Neutrophil (primary cell): Measurements from ENCODE around the gene ATXN2.
A peak's percentile ranks its signal among the peaks of the same experiment; 100 is the strongest.

Experiments
- H3K27ac ChIP-seq: fragments of 200-600 bp; sonication (generic); 2 replicates; pipeline ENCODE4 v1.5.1; 2016; ENCODE audit warnings: mild to moderate bottlenecking, moderate library complexity
- H3K27me3 ChIP-seq: fragments of 200-600 bp; sonication (generic); 2 replicates; pipeline ENCODE4 v1.6.0; 2016; ENCODE audit warnings: mild to moderate bottlenecking
- H3K36me3 ChIP-seq: fragments of 200-600 bp; sonication (generic); 2 replicates; pipeline ENCODE4 v1.5.1; 2017
- H3K4me1 ChIP-seq, 2 experiments: fragments of 200-600 bp in 1 of 2; sonication (generic) in 1 of 2; 1 replicate in 1 of 2; 2 replicates in 1 of 2; pipeline versions ENCODE4 v1.5.1 to v1.6.1; 2013 to 2016; ENCODE audit warnings: low read depth in 1 of 2, low read length in 1 of 2, mild to moderate bottlenecking in 1 of 2, moderate library complexity in 1 of 2; ENCODE audit not compliant: control insufficient read depth in 1 of 2, insufficient read depth in 1 of 2
- H3K4me3 ChIP-seq, 2 experiments: fragments of 200-600 bp in 1 of 2; sonication (generic) in 1 of 2; 1 replicate in 1 of 2; 2 replicates in 1 of 2; pipeline ENCODE4 v1.5.1; 2013 to 2016; ENCODE audit warnings: low read depth in 1 of 2, low read length in 1 of 2, mild to moderate bottlenecking in 1 of 2, moderate library complexity in 1 of 2
- H3K9me3 ChIP-seq: fragments of 200-600 bp; sonication (generic); 2 replicates; pipeline ENCODE4 v1.5.1; 2016
- TF ChIP-seq, protein P1 (sequence below): fragments of 200-600 bp; sonication (generic); IDR thresholded peaks from 2 replicates; pipeline ENCODE4 v1.5.1; 2016; ENCODE audit warnings: antibody characterized with exemption

The ATXN2 gene

DNA sequence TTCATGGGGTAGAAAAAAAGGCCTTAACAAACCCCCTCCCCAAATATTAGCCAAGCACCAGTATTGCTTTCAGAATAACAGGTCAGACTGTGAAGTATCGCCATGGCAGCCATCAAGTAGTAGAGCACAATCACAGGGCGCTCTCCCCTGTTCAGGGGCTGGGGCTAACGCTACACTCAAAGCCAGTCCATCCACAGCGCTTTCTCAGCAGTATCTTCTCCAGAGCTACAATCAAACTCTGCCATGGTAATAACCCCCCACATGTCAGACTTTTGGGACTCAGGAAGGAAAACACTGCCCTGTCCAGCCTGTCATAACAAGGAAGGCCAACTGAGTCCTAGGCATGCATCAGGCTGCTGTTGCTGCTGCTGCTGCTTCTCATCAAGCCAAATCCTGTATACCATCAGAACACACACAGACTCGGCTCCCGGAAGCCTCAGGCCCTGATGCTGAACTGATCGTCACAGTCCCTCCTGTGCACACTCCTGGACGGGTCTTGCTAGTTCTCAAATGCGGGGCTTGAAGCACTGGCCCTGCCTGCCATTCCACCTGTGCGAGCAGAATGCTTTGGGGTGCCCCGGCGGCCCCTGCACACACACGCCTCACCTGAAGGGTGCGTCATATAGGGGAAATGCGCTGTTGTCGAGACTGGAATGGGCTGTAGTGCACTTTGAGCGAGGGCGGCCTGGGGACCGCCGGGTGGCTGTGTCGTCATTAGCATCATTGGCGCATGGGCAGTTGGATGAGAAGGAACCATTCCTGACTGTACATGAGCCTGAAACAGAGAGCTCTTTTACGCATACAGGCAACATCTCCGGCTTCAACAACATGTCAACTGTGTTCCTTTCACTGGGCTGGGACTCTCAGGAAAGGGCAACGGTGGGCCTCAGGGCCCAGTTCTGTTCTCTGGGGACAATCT lies 145.8 kb downstream of the ATXN2 start:
- Histone ChIP-seq H3K4me3 (no peak overlapping the region), H3K9me3 (no peaks in the 10 kb centered on the region), H3K27me3 (no peaks in the 10 kb centered on the region), H3K27ac (no peak overlapping the region), H3K36me3 (peaks cover 83% of the 10 kb centered on the region), H3K4me1 (no peaks in the 10 kb centered on the region)
- TF ChIP-seq, protein P1, sequence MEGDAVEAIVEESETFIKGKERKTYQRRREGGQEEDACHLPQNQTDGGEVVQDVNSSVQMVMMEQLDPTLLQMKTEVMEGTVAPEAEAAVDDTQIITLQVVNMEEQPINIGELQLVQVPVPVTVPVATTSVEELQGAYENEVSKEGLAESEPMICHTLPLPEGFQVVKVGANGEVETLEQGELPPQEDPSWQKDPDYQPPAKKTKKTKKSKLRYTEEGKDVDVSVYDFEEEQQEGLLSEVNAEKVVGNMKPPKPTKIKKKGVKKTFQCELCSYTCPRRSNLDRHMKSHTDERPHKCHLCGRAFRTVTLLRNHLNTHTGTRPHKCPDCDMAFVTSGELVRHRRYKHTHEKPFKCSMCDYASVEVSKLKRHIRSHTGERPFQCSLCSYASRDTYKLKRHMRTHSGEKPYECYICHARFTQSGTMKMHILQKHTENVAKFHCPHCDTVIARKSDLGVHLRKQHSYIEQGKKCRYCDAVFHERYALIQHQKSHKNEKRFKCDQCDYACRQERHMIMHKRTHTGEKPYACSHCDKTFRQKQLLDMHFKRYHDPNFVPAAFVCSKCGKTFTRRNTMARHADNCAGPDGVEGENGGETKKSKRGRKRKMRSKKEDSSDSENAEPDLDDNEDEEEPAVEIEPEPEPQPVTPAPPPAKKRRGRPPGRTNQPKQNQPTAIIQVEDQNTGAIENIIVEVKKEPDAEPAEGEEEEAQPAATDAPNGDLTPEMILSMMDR, result no peak

GRCh38 chr12:111451649-111452129 lies 147.4 kb downstream of the ATXN2 start:
- Histone ChIP-seq H3K9me3 (no peaks in the 10 kb centered on the region), H3K4me1 (peaks cover under 1 to 3% of the 10 kb centered on the region in 2 experiments), H3K4me3 (no peak overlapping the region), H3K27me3 (no peaks in the 10 kb centered on the region), H3K27ac (no peak overlapping the region), H3K36me3 (peaks cover 90% of the 10 kb centered on the region)
- TF ChIP-seq, protein P1, result peak; percentile 80

DNA sequence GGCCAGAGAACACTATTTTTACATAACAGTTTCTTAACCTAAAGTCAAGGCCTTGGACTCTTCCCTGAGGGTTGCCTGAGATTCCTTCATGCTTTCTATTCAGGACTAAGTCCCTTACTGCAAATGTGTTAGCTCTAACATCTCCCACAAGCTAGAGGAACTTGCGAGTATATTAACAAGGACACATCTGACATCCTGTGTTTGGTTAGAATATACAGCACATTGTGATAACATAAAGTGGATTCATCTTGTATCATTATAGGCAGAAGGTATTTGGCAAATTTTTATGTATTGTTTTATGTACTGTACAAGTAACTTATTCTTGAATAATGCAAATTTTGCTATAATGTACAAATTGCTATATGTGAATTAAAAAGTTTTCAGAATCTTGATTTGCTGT lies 147.9 kb downstream of the ATXN2 start:
- H3K27me3 ChIP-seq, result no peaks in the 10 kb centered on the region
- TF ChIP-seq, protein P1, result no peak
- peaks cover 87% of the 10 kb centered on the region for H3K36me3 ChIP-seq
- H3K9me3 ChIP-seq, result no peaks in the 10 kb centered on the region
- no peak overlapping the region for H3K4me3 ChIP-seq
- H3K27ac ChIP-seq, result no peak overlapping the region
- H3K4me1 ChIP-seq, result peaks cover 5 to 7% of the 10 kb centered on the region in 2 experiments

DNA sequence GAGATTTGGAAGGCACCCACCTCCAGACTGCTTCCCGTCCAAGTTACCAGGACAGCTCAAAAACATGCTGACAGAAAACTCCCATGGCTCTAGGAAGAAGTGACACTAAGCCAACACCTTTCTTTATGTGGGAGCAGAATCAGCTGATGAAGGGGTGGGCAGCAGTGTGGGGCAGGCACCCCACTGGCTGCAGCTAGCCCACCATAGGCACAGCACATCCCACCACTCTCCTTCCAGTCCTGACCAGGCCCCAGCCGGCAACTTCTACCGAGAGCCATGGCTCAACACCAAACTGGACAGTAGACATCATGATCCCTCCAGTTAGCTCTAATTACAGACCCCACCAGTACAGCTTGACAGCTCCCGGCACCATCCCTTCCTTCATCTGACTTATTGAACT lies 148.4 kb downstream of the ATXN2 start:
- Histone ChIP-seq H3K4me1 (peaks cover 11 to 13% of the 10 kb centered on the region in 2 experiments), H3K27ac (no peak overlapping the region), H3K36me3 (peaks cover 81% of the 10 kb centered on the region), H3K9me3 (no peaks in the 10 kb centered on the region), H3K27me3 (no peaks in the 10 kb centered on the region), H3K4me3 (no peak overlapping the region)
- TF ChIP-seq, protein P1, result no peak

- H3K4me1 ChIP-seq, result peaks cover 27 to 28% of the 10 kb centered on the region in 2 experiments
- H3K27ac ChIP-seq, result peak overlapping the region; percentile 46
- no peaks in the 10 kb centered on the region for H3K9me3 ChIP-seq
- H3K4me3 ChIP-seq, result no peak overlapping the region
- TF ChIP-seq, protein P1, result no peak
- H3K27me3 ChIP-seq, result no peaks in the 10 kb centered on the region
- peaks cover 66% of the 10 kb centered on the region for H3K36me3 ChIP-seq
Measured at GRCh38 chr12:111448846-111449790, 150.0 kb downstream of the ATXN2 start.
